HEK293 (cell line): ENCODE results near the gene ARID5A.
"Not testable (repeated sequence)": the region's sequence is repeated elsewhere in the genome, so short reads cannot be mapped to it uniquely, and the experiment has no call there.

Experiments used
- CTCF ChIA-PET: fragments of 350-600 bp; formaldehyde crosslinking; extraction: SDS; loops from one replicate; lab custom pipeline; 2021; ENCODE audit warnings: antibody characterized with exemption; lab: Yijun Ruan, JAX
- POLR2A ChIA-PET: fragments of 300-600 bp; formaldehyde crosslinking; extraction: SDS; loops from one replicate; lab custom pipeline; 2020; ENCODE audit warnings: antibody characterized with exemption, inconsistent platforms; lab: Yijun Ruan, JAX
- H3K27ac ChIP-seq: fragments of 200-500 bp; sonication (Bioruptor generic); 2 replicates; pipeline ENCODE4 v1.5.1; 2014; ENCODE audit warnings: low read depth, low read length, control low read depth, inconsistent platforms; ENCODE audit errors: extremely low read depth
- H3K36me3 ChIP-seq, 2 experiments: fragments of 200-500 bp in 1 of 2; sonication (Bioruptor generic) in 1 of 2; 1 replicate in 1 of 2; 2 replicates in 1 of 2; pipeline ENCODE4 v1.5.1; 2014 to 2017; ENCODE audit warnings: inconsistent platforms in 2 of 2, low read length in 2 of 2; ENCODE audit not compliant: control insufficient read depth in 2 of 2, insufficient read depth in 1 of 2
- H3K4me1 ChIP-seq: fragments of 200-500 bp; sonication (Bioruptor generic); 2 replicates; pipeline ENCODE4 v1.5.1; 2014; ENCODE audit warnings: mild to moderate bottlenecking, low read length, inconsistent platforms; ENCODE audit not compliant: control insufficient read depth, insufficient read depth
- H3K4me3 ChIP-seq: 2 replicates; pipeline ENCODE4 v1.5.1; 2011; ENCODE audit warnings: low read depth, mild to moderate bottlenecking, control low read depth, low read length, moderate library complexity
- H3K9me3 ChIP-seq: fragments of 200-500 bp; sonication (Bioruptor generic); 2 replicates; pipeline ENCODE4 v1.5.1; 2014; ENCODE audit warnings: low read depth, low read length, inconsistent platforms; ENCODE audit not compliant: control insufficient read depth, insufficient read depth
- FEZF1 ChIP-seq: fragments of 450-650 bp; formaldehyde crosslinking; IDR thresholded peaks from 2 replicates; pipeline ENCODE4 v1.5.1; 2016; ENCODE audit warnings: missing biosample characterization, missing genetic modification characterization
- GLIS2 ChIP-seq: fragments of 450-650 bp; formaldehyde crosslinking; IDR thresholded peaks from 2 replicates; pipeline ENCODE4 v1.5.1; 2016; ENCODE audit warnings: missing biosample characterization, missing genetic modification characterization
- KLF10 ChIP-seq: fragments of 450-650 bp; IDR thresholded peaks from 2 replicates; pipeline ENCODE4 v1.5.1; 2018; ENCODE audit warnings: missing biosample characterization, mild to moderate bottlenecking, missing genetic modification characterization
- PRDM1 ChIP-seq: fragments of 450-650 bp; formaldehyde crosslinking; IDR thresholded peaks from 2 replicates; pipeline ENCODE4; 2016; ENCODE audit warnings: missing biosample characterization, missing genetic modification characterization
- SCRT2 ChIP-seq: fragments of 450-650 bp; formaldehyde crosslinking; IDR thresholded peaks from 2 replicates; pipeline ENCODE4 v1.5.1; 2016; ENCODE audit warnings: missing biosample characterization, missing genetic modification characterization
- SP3 ChIP-seq: fragments of 450-650 bp; formaldehyde crosslinking; IDR thresholded peaks from 2 replicates; pipeline ENCODE4 v1.5.1; 2016; ENCODE audit warnings: missing biosample characterization, missing genetic modification characterization
- ZBTB7A ChIP-seq: fragments of 450-650 bp; formaldehyde crosslinking; IDR thresholded peaks from 2 replicates; pipeline ENCODE4 v1.5.1; 2016; ENCODE audit warnings: low read depth, missing biosample characterization, missing genetic modification characterization
- ZNF133 ChIP-seq: fragments of 450-650 bp; formaldehyde crosslinking; IDR thresholded peaks from 2 replicates; pipeline ENCODE4 v1.5.1; 2016; ENCODE audit warnings: missing biosample characterization, missing genetic modification characterization
- ZNF184 ChIP-seq: fragments of 450-650 bp; IDR thresholded peaks from 2 replicates; pipeline ENCODE4 v1.5.1; 2018; ENCODE audit warnings: missing biosample characterization, mild to moderate bottlenecking, missing genetic modification characterization
- ZNF23 ChIP-seq: fragments of 450-650 bp; formaldehyde crosslinking; IDR thresholded peaks from 2 replicates; pipeline ENCODE4 v1.5.1; 2016; ENCODE audit warnings: missing biosample characterization, missing genetic modification characterization, borderline replicate concordance
- ZNF274 ChIP-seq, 2 experiments: fragments of 200-500 bp in 1 of 2; fragments of 450-650 bp in 1 of 2; sonication (Bioruptor generic) in 1 of 2; formaldehyde crosslinking in 1 of 2; IDR thresholded peaks; 2 replicates each; pipeline versions ENCODE4 v1.5.1 to v1.6.1; 2014 to 2016; ENCODE audit warnings: borderline replicate concordance in 1 of 2, inconsistent platforms in 1 of 2, low read length in 1 of 2, missing biosample characterization in 1 of 2, missing genetic modification characterization in 1 of 2
- ZNF558 ChIP-seq: fragments of 450-650 bp; formaldehyde crosslinking; IDR thresholded peaks from 2 replicates; pipeline ENCODE4 v1.5.1; 2016; ENCODE audit warnings: missing biosample characterization, missing genetic modification characterization
- ZNF560 ChIP-seq: fragments of 450-650 bp; formaldehyde crosslinking; IDR thresholded peaks from 2 replicates; pipeline ENCODE4 v1.5.1; 2017; ENCODE audit warnings: missing biosample characterization, missing genetic modification characterization, borderline replicate concordance
- ZNF571 ChIP-seq: fragments of 450-650 bp; formaldehyde crosslinking; IDR thresholded peaks from 2 replicates; pipeline ENCODE4 v1.5.0; 2017; ENCODE audit warnings: missing biosample characterization, missing genetic modification characterization
- ZNF600 ChIP-seq: fragments of 450-650 bp; formaldehyde crosslinking; IDR thresholded peaks from 2 replicates; pipeline ENCODE4 v1.5.1; 2016; ENCODE audit warnings: missing biosample characterization, missing genetic modification characterization
- ZNF629 ChIP-seq: fragments of 450-650 bp; formaldehyde crosslinking; IDR thresholded peaks from 2 replicates; pipeline ENCODE4 v1.5.1; 2017; ENCODE audit warnings: missing biosample characterization, missing genetic modification characterization
- ZNF843 ChIP-seq: fragments of 450-650 bp; formaldehyde crosslinking; IDR thresholded peaks from 2 replicates; pipeline ENCODE4 v1.5.1; 2016; ENCODE audit warnings: missing biosample characterization, missing genetic modification characterization
- TF ChIP-seq, protein P1 (sequence below): fragments of 450-650 bp; formaldehyde crosslinking; IDR thresholded peaks from 2 replicates; pipeline ENCODE4 v1.5.1; 2016; ENCODE audit warnings: missing biosample characterization, missing genetic modification characterization
- TF ChIP-seq, protein P2 (sequence below): fragments of 450-650 bp; formaldehyde crosslinking; optimal IDR thresholded peaks from 2 replicates; pipeline ENCODE3; 2016; ENCODE audit warnings: missing biosample characterization, mild to moderate bottlenecking, missing genetic modification characterization
- TF ChIP-seq, protein P3 (sequence below): fragments of 450-650 bp; formaldehyde crosslinking; IDR thresholded peaks from 2 replicates; pipeline ENCODE4 v1.5.1; 2016; ENCODE audit warnings: missing biosample characterization, missing genetic modification characterization, low read depth
- TF ChIP-seq, protein P4 (sequence below): fragments of 450-650 bp; formaldehyde crosslinking; IDR thresholded peaks from 2 replicates; pipeline ENCODE4 v1.5.1; 2016; ENCODE audit warnings: missing biosample characterization, missing genetic modification characterization
- TF ChIP-seq, protein P5 (sequence below): fragments of 450-650 bp; formaldehyde crosslinking; IDR thresholded peaks from 2 replicates; pipeline ENCODE4 v1.5.1; 2017; ENCODE audit warnings: missing biosample characterization, missing genetic modification characterization
- TF ChIP-seq, protein P6 (sequence below): fragments of 450-650 bp; formaldehyde crosslinking; IDR thresholded peaks from 2 replicates; pipeline ENCODE4 v1.5.1; 2016; ENCODE audit warnings: missing biosample characterization, missing genetic modification characterization

Gene ARID5A

DNA sequence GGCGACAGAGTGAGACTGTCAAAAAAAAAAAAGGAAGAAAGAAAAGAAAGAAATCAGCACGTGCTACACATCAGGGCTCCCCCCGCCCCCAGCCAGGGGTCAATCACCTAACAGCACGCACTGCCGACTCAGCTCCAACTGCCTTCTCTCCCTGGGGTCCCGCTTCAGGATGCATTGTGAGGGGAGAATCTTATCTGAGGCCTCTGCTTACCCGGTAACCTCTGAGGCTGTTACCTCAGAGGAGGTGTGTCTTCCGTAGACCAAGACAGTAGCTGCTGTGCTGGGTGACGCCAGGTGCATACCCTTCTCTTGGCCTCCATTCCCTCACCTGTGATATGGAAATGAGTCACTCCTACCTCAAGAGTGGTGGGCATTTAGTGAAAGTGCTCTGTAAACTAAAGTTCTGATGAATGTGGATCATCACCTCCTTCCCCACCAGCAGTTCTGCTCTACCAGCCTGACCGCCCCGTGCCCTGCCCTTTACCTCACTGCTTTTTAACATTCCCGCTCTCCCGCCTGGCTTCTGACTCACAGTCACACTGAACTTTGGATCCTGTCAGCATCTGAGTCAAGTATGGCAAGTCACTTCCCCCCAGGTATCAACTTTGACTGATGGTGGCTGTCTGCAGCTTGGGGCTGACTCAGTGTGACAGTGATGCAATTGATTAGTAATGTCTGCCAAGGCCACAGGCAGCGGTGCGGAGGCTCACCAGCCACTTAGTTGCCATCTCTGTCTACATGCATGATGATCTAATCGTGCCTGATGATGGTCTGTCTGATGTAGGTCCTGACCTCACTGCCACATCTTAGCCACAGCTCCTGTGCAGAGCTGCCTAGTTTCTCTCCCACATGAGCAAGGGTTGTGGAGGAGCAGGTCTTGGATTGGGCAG is 20.1 kb downstream of the ARID5A start (continued):
- peak; percentile 66 for TF ChIP-seq SP3
- no peak for TF ChIP-seq ZNF133
- no peak for TF ChIP-seq PRDM1 (tag by site-specific recombination)
- TF ChIP-seq, protein P1, sequence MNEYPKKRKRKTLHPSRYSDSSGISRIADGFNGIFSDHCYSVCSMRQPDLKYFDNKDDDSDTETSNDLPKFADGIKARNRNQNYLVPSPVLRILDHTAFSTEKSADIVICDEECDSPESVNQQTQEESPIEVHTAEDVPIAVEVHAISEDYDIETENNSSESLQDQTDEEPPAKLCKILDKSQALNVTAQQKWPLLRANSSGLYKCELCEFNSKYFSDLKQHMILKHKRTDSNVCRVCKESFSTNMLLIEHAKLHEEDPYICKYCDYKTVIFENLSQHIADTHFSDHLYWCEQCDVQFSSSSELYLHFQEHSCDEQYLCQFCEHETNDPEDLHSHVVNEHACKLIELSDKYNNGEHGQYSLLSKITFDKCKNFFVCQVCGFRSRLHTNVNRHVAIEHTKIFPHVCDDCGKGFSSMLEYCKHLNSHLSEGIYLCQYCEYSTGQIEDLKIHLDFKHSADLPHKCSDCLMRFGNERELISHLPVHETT (tag by site-specific recombination): peak; percentile 70; the same call in 1 of the 2 replicates
- no peak for TF ChIP-seq ZBTB7A
- TF ChIP-seq, protein P2, sequence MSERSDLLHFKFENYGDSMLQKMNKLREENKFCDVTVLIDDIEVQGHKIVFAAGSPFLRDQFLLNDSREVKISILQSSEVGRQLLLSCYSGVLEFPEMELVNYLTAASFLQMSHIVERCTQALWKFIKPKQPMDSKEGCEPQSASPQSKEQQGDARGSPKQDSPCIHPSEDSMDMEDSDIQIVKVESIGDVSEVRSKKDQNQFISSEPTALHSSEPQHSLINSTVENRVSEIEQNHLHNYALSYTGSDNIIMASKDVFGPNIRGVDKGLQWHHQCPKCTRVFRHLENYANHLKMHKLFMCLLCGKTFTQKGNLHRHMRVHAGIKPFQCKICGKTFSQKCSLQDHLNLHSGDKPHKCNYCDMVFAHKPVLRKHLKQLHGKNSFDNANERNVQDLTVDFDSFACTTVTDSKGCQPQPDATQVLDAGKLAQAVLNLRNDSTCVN (tag by site-specific recombination): no peak
- TF ChIP-seq, protein P3, sequence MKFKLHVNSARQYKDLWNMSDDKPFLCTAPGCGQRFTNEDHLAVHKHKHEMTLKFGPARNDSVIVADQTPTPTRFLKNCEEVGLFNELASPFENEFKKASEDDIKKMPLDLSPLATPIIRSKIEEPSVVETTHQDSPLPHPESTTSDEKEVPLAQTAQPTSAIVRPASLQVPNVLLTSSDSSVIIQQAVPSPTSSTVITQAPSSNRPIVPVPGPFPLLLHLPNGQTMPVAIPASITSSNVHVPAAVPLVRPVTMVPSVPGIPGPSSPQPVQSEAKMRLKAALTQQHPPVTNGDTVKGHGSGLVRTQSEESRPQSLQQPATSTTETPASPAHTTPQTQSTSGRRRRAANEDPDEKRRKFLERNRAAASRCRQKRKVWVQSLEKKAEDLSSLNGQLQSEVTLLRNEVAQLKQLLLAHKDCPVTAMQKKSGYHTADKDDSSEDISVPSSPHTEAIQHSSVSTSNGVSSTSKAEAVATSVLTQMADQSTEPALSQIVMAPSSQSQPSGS (tag by site-specific recombination): 0 out of 2 replicates have a peak, but pooled peaks have one; percentile 12
- peak; percentile 78; the same call in 1 of the 2 replicates for TF ChIP-seq ZNF184 (tag by site-specific recombination)
- TF ChIP-seq, protein P4, sequence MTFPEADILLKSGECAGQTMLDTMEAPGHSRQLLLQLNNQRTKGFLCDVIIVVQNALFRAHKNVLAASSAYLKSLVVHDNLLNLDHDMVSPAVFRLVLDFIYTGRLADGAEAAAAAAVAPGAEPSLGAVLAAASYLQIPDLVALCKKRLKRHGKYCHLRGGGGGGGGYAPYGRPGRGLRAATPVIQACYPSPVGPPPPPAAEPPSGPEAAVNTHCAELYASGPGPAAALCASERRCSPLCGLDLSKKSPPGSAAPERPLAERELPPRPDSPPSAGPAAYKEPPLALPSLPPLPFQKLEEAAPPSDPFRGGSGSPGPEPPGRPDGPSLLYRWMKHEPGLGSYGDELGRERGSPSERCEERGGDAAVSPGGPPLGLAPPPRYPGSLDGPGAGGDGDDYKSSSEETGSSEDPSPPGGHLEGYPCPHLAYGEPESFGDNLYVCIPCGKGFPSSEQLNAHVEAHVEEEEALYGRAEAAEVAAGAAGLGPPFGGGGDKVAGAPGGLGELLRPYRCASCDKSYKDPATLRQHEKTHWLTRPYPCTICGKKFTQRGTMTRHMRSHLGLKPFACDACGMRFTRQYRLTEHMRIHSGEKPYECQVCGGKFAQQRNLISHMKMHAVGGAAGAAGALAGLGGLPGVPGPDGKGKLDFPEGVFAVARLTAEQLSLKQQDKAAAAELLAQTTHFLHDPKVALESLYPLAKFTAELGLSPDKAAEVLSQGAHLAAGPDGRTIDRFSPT: peak; percentile 65
- peak; percentile 45; the same call in 1 of the 2 replicates for TF ChIP-seq KLF10 (tag by site-specific recombination)
- TF ChIP-seq ZNF600 (tag by site-specific recombination): peak; percentile 84
- TF ChIP-seq ZNF558 (tag by site-specific recombination): peak; percentile 61; the same call in 1 of the 2 replicates
- TF ChIP-seq, protein P5, sequence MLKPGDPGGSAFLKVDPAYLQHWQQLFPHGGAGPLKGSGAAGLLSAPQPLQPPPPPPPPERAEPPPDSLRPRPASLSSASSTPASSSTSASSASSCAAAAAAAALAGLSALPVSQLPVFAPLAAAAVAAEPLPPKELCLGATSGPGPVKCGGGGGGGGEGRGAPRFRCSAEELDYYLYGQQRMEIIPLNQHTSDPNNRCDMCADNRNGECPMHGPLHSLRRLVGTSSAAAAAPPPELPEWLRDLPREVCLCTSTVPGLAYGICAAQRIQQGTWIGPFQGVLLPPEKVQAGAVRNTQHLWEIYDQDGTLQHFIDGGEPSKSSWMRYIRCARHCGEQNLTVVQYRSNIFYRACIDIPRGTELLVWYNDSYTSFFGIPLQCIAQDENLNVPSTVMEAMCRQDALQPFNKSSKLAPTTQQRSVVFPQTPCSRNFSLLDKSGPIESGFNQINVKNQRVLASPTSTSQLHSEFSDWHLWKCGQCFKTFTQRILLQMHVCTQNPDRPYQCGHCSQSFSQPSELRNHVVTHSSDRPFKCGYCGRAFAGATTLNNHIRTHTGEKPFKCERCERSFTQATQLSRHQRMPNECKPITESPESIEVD: no peak
- TF ChIP-seq ZNF274 (IDR thresholded peaks at IDR 0.05; ENCODE audit: low read length): no peak
- TF ChIP-seq ZNF274 (tag by site-specific recombination; IDR thresholded peaks at IDR 0.05; ENCODE audit: borderline replicate concordance): no peak
- TF ChIP-seq ZNF571: no peak
- TF ChIP-seq SCRT2 (tag by site-specific recombination): peak; percentile 73
- TF ChIP-seq ZNF629: peak; percentile 95
- peak; percentile 19; the same call in 1 of the 2 replicates for TF ChIP-seq GLIS2 (tag by site-specific recombination)
- TF ChIP-seq, protein P6, sequence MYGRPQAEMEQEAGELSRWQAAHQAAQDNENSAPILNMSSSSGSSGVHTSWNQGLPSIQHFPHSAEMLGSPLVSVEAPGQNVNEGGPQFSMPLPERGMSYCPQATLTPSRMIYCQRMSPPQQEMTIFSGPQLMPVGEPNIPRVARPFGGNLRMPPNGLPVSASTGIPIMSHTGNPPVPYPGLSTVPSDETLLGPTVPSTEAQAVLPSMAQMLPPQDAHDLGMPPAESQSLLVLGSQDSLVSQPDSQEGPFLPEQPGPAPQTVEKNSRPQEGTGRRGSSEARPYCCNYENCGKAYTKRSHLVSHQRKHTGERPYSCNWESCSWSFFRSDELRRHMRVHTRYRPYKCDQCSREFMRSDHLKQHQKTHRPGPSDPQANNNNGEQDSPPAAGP (tag by site-specific recombination): peak; percentile 88
- TF ChIP-seq ZNF843 (tag by site-specific recombination): peak; percentile 43; the same call in 1 of the 2 replicates
- peak; percentile 100 for TF ChIP-seq ZNF23 (tag by site-specific recombination)
- TF ChIP-seq ZNF560 (tag by site-specific recombination): no peak
- TF ChIP-seq FEZF1 (tag by site-specific recombination): 0 out of 2 replicates have a peak, but pooled peaks have one; percentile 8

DNA sequence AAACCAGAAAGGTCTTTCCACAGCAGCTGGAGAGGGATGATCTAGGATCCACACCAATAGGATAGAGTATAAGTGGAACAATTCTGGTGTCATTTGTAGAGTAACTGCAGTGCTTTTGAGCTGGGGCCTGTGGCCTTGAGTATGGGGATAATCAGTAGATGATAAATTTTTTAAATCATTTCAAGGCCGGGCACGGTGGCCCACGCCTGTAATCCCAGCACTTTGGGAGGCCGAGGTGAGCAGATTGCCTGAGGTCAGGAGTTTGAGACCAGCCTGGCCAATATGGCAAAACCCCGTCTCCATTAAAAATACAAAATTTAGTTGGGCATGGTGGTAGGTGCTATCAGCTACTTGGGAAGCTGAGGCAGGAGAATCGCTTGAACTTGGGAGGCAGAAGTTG is 20.9 kb downstream of the ARID5A start:
- not testable (repeated sequence) for H3K4me3 ChIP-seq, H3K4me1 ChIP-seq, H3K27ac ChIP-seq, H3K36me3 ChIP-seq, H3K9me3 ChIP-seq
- CTCF ChIA-PET: interaction anchor here (0.7 to 1.3 kb wide), 6 partner anchors 18 to 555 kb away, joined by 3 to 6 read pairs (median 3); no protein-coding TSS in a partner anchor
- POLR2A ChIA-PET: interaction anchor here (0.9 kb wide), 1 partner anchor 203 kb away, joined by 3 read pairs; the partner anchor contains the start of gene CNNM4
